SIG-M5 (cell line): ENCODE results near the gene KLHL10.
A peak's percentile ranks its signal among the peaks of the same experiment; 100 is the strongest.
"Not testable (repeated sequence)": the region's sequence is repeated elsewhere in the genome, so short reads cannot be mapped to it uniquely, and the experiment has no call there.

ENCODE experiments used
- DNase-seq: peaks from one replicate; lab custom pipeline; 2025; lab: John Stamatoyannopoulos, UW

Gene KLHL10

DNA sequence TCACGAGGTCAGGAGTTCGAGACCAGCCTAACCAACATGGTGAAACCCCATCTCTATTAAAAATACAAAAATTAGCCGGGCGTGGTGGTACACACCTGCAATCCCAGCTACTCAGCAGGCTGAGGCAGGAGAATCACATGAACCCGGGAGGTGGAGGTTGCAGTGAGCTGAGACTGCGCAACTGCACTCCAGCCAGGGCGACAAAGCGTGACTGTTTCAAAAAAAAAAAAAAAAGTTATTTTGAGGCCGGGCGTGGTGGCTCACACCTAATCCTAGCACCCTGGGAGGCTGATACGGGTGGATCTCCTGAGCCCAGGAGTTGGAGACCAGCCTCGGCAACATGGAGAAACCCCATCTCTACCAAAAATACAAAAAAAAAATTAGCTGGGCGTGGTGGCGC is 13.8 kb downstream of the KLHL10 start:
- DNase-seq, result not testable (repeated sequence)

GRCh38 chr17:41860254-41860931 is 22.8 kb downstream of the KLHL10 start:
- DNase-seq, result no peak

GRCh38 chr17:41863074-41863848 is 25.6 kb downstream of the KLHL10 start:
- DNase-seq, result no peak

- DNase-seq, result no peak
Measured at GRCh38 chr17:41864498-41864835, 26.8 kb downstream of the KLHL10 start.

DNA sequence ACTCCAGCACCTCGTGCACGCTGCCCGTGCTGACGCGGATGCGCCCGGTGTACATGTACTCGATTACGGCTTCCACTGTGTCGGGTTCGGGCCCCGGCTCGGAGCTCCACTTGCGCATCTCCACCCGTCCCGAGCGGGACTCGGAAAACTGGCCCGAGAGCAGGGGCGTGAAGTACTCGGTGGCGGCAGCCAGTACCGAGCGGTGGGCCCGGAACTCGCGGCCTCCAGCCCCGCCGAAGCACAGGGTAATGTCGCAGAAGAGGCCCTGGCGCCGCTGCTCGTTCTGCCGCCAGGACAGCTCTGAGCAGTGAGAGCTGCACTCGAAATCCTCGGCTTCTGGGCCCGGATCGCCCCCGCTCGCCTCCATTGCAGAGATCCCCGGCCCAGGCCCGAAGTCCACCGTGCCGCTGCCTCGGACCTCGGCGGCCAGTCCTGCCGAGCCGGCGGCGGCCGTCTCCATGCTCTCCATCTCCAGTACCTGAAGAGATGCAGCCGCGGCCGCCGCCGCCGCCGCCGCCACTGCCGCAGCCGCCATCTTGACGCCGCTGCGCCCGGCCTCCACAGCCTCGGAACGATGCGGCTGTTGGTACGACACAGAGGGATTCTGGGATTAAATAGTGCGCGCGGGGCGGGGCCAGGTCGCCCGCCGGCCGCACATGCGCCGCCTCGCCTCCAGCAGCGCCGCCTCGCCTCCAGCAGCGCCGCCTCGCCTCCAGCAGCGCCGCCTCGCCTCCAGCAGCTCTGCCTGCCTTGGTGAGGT is 27.4 kb downstream of the KLHL10 start, which contains the start of gene KLHL11:
KLHL11 (minus strand) TSS at position 588 of the 760 bp plus-strand sequence; CDS start at position 535, 53 bp downstream.
- peak; percentile 62 for DNase-seq

GRCh38 chr17:41865596-41865893 is 27.9 kb downstream of the KLHL10 start:
- DNase-seq, result no peak

GRCh38 chr17:41868568-41868967 is 30.9 kb downstream of the KLHL10 start:
- no peak for DNase-seq

GRCh38 chr17:41869426-41869825 is 31.8 kb downstream of the KLHL10 start:
- no peak for DNase-seq

DNA sequence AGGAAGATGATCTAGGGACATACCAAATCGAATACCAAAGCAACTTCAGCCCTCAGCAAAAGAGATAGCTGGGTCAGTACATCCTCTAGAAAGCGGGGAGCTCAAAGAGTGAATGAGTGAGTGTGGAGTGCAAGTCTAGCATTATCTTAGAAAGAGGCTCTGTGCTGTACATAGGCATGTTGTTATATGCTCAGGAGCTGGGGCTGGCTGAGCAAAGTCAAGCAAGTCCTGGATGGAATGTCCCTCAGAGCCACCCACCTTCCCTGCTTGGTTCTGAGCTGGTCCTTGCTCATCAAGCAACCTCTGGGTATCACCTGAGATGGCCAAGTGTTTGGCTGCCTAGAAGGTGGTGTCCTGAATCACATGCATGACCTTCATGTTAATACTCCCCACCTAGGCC is 32.5 kb downstream of the KLHL10 start:
- DNase-seq, result no peak

DNA sequence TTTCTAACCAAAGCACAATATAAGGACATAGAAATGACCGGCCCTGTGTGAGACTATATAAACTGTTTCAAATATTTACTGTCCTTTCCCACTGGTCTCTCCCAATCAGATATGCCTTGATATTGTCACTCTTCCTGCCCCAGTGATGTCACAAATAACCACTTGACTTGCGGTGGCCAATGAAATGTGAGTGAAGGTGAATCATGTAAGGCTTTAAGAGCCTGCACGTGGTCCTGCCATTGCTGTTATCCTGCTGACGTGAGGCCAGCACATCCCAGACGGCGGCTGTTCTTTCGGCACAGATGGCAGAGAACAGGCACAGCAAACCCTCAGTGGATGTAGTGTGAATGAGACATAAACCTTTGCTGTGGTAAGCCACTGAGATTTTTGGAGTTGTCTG is 33.0 kb downstream of the KLHL10 start:
- no peak for DNase-seq

GRCh38 chr17:41871789-41872188 is 34.2 kb downstream of the KLHL10 start:
- no peak for DNase-seq

DNA sequence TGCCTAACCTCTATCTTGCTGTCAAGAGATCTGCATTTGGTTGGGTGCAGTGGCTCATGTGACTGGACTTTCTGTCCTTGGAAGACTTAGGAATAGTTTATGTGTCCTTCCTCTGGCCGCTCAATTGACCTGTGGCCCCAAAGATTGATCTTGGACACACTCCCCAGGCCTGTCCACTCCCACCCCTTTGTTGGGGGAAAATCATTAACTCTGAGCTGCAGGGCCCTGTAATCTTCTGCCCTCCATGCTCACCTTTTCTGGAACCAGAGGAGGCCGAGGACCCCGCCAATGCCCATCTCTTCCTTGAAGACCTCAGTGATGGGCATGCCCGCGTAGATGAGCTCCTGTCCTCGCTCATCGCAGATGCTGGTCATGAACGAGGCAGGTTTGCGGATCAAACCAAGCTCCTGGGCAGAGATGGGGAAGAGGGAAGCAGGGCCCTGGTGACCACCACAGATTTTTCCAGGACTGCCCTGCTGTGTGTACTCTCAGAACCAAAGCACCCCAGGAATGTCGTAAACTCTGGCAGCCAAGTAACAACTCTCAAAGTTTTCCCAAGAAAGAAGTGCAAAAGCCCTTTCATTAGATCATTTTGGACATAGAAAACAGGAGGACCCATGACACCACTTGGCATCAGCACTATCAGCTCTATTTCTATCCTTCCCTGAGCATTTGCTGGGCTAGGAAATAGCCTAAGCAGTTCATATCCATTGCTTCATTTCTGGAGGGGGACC is 36.1 kb downstream of the KLHL10 start:
- no peak for DNase-seq

- not testable (repeated sequence) for DNase-seq
Measured at GRCh38 chr17:41874293-41874670, 36.7 kb downstream of the KLHL10 start.

DNA sequence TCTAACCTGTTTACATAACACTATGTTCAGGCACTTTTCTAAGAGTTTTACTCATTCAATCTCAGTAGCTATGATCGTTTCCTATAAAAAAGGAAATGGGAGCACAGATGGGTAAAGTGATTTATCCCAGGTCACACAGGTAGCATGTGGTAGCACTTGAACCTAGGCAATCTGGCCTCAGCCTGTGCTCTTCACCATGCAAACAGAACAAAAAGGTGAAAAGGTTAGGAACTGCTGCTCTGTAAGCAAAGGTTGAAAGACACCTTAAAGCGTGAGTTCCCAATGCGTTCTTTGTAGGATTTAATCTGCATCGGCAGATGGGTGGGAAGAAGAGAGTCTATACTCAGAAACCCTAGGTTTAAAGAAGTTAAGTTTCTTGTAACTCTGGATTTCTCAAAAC is 42.5 kb downstream of the KLHL10 start:
- no peak for DNase-seq

GRCh38 chr17:41882756-41883155 is 45.1 kb downstream of the KLHL10 start:
- no peak for DNase-seq

DNA sequence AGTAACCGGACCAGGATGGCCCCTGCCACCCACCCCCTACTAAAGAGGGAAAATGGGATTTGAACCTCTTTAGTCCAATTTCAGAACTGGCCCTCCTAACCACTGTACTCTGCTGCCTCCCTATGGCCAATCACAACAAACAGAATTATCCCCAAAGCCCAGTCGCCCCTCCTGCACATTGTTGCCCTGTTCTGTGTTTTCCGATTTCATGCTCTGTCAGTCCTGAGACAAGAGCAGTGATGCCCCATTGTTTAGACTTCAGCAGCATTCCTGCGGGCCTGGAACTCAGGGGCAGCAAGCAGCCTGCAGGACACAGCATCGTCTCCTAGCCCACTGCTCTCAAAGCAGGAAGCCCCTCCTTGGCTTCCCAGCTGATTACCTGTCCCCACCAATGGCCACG is 48.1 kb downstream of the KLHL10 start:
- DNase-seq, result no peak

DNA sequence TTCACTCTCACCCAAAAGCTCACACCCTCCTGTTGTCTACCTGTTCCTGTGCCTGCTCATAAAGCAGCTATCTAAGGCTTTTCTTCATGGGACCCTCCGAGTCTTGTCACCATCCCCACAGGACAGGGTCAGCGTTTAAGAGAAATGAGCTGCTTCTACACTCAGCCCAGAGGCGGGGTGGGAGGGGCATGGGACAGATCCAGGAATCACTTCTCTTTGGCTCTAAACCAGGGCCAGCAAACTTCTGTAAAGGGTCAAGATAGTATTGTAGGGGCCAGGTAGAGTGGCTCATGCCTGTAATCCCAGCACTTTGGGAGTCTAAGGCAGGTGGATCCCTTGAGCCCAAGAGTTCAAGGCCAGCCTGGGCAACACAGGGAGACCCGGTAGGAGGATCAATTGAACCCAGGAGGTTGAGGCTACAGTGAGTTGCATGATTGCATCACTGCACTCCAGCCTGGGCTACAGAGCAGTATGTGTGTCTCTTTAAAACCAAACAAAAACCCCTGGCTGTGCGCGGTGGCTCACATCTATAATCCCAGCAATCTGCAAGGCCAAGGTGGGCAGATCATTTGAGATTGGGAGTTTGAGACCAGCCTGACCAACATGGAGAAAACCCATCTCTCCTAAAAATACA is 50.8 kb downstream of the KLHL10 start:
- DNase-seq, result no peak

DNA sequence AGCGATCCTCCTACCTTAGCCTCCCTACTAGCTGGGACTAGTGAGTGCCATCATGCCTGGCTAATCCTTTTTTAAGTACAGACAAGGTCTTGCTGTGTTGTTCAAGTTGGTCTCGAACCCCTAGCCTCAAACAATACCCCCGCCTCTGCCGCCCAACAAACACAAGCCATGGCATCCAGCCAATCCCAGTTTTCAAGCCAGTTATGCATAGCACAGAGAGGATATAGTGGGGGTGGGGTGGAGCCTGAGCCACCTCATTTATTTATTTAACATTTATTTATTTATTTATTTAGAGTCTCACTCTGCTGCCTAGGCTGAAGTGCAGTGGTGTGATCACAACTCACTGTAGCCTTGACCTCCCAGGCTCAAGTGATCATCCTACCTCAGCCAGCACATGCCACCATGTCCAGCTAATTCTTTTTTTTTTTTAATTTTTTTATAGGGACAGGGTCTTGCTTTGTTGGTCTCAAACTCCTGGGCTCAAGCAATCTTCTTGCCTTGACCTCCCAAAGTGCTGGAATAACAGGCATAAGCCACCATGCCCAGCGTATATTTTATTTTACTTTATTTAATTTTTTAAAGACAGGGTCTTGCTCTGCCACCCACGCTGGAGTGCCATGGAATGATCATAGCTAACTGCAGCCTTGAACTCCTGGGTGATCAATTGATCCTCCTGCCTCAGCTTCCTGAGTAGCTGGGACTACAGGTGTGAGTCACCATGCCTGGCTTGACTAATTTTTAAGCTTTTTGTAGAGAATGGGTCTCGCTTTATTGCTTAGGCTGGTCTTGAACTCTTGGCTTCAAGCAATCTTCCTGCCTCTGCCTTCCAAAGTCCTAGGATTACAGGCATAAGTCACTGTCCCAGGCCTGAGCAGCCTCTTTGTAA is 53.8 kb downstream of the KLHL10 start:
- DNase-seq, result no peak

GRCh38 chr17:41892021-41892376 is 54.4 kb downstream of the KLHL10 start:
- no peak for DNase-seq

DNA sequence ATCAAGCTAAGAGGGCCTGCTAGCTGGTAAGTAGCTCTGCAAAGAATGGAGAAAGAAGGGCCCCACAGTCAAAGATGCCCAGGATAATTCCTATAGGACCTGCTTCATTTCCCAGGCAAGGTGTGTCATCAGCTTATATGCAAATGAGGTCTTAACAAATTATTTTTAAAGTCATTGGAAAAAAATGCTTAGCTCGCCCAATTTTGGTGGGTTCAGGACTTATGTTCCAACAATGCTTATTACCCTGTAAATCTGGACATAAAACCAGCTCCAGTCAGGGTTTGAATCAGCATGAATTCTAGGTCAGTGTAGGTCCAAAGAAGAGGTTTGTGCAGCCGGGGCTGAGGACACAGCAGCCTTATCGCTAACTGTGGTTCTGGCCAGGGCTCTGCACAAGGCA is 55.8 kb downstream of the KLHL10 start:
- DNase-seq, result no peak

GRCh38 chr17:41894791-41895331 is 57.2 kb downstream of the KLHL10 start:
- DNase-seq, result no peak
